Hematopoietic multipotent progenitor cell (in vitro differentiated cells): ENCODE data around the gene SDR9C7. TPM values are rescaled to one million over a fixed set of nuclear protein-coding genes. Genes with fewer than 3 reads are reported as not detected.
"Not testable (repeated sequence)": the region's sequence is repeated elsewhere in the genome, so short reads cannot be mapped to it uniquely, and the experiment has no call there.

Experiments
- DNase-seq, 3 donors: peaks; one replicate each; pipeline ENCODE4 v3.0.0-alpha.2; 2011 to 2015; ENCODE audit warnings: low read depth in 2 of 3, low spot score in 2 of 3
- total RNA-seq: library from RNA; depleted of rRNA; stranded (reverse); fragments of >200 nt; gene quantifications from one replicate; pipeline ENCODE4 v1.2.3, GENCODE V29; 2012

Gene SDR9C7
- total RNA-seq, 1 donor, result not detected

DNA sequence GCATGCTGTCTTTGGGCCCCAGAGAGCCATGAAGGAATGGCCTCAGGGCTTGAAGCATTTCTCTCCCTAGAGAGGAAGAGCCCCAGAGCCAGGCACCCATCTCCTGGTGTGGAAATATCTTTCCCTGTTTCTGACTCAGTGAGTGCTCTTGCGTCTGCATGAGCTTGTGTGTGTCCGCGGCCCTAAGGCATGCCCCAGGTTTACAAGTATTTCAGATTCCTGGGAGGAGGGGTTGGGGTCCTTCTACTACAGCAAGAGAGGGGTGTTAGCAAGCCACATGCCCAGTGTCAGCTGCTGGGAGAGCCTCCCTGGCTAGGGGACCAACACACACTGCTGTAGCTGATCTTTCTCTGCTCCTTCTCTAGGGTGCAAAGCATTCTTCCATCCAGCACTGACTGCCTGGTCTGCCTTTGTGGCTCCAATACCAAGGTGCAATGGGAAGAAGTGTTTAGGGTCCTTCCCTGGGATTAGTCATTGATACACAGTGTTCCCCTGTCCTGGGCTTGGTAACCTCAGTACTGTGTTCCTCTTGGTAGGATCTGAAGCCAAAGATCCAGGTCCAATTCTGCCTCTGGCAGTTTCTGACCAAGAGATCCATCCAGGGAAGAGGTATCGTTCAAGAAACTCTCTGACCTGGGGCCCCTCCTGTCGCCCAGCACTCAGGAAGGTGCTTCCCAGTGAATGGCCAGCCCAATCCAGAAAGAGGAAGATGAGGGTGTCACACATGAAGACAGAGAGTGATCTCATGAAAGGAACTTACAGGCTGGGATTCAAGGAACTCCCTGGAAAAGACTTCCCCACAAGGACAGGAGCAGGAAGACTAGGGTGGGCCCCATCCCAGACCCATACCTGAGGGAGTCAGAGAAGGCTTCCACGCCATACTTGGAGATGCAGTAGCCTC is 20.1 kb upstream of the SDR9C7 start:
- DNase-seq, result no peak

DNA sequence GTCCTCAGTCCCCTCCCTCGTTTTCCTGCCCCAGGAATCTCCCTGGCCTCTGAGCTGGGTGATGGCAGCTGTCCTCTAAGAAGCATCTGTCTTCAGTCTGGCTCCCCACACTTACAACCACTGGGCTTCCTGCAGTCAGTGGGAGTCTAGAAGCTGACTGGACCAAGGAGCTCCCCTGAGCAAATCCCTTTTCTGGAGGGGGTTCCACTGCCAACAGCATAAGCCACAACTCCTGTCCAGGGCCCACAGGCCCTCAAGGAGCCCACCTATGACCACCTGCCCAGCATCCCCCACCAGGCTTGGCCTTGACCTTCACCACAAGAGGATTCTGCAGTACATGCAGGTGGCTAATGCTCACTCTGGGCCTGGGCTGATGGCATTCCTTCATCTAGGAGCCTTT is 19.1 kb upstream of the SDR9C7 start:
- DNase-seq, result no peak

DNA sequence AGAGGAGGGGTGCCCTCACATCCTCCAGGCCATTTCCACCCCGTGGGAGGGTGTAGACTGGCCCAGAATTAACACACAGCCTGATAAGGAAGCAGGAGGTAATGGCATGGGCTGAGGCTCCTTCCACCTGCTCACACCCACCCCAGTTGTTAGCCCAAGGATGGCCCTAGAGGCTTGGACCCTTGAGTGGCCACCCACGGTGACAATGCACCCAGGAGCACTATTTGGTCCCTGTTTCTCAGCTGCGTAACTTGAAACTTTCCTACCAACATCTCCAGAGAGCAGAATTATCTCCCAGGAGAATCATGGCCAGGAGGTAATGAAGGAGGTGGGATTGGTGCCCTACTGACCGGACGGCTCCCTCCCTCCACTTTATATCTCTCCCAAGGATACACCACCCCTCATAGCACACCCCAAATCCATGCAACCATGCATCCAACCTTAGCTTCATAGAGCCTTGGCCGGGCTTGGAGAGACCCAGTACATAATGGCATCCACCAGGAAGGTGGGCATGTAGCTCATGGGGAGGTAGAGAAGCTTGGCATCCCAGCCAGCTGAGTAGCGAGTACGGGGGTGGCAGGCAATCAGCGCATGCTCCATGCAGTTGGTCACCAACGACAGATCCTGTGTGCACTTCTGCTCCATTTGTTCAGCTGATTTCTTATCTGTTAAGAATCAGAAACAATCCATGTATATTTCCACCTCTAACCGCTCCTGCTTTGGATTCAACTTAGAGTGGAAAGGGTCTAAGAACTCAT is 17.6 kb upstream of the SDR9C7 start:
- DNase-seq, result no peak

- DNase-seq, result no peak
Observed at GRCh38 chr12:56948881-56949280, 14.7 kb upstream of the SDR9C7 start.

- DNase-seq, result no peak
Observed at GRCh38 chr12:56948457-56948777, 14.2 kb upstream of the SDR9C7 start.

GRCh38 chr12:56947633-56948456 is 13.6 kb upstream of the SDR9C7 start:
- DNase-seq, result no peak

DNA sequence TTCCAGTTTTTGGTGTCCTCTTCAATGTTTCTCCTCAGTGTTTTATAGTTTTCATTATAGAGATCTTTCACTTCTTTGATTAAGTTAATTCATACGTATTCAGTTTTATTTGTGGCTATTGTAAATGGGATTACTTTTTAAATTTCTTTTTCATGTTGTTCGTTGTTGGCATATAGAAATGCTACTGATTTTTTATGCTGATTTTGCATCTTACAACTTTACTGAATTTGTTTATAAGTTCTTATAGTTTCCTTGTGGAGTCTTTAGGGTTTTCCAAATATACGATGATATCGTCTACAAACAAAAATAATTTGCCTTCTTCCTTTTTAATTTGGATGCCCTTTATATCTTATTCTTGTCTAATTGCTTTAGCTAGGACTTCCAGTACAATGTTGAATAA is 9.7 kb upstream of the SDR9C7 start:
- no peak for DNase-seq

DNA sequence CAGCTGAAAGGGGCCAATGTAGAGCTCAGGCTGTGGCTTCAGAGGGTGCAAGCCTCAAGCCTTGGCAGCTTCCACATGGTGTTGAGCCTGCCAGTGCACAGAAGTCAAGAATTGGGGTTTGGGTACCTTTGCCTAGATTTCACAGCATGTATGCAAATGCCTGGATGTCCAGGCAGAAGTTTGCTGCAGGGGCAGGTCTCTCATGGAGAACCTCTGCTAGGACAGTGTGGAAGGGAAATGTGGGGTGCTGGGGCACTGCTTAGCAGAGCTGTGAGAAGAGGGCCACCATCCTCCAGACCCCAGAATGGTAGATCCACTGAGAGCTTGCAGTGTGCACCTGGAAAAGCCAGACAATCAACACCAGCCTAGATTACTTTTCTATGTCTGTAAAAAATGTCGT is 9.2 kb upstream of the SDR9C7 start:
- DNase-seq, result not testable (repeated sequence)

DNA sequence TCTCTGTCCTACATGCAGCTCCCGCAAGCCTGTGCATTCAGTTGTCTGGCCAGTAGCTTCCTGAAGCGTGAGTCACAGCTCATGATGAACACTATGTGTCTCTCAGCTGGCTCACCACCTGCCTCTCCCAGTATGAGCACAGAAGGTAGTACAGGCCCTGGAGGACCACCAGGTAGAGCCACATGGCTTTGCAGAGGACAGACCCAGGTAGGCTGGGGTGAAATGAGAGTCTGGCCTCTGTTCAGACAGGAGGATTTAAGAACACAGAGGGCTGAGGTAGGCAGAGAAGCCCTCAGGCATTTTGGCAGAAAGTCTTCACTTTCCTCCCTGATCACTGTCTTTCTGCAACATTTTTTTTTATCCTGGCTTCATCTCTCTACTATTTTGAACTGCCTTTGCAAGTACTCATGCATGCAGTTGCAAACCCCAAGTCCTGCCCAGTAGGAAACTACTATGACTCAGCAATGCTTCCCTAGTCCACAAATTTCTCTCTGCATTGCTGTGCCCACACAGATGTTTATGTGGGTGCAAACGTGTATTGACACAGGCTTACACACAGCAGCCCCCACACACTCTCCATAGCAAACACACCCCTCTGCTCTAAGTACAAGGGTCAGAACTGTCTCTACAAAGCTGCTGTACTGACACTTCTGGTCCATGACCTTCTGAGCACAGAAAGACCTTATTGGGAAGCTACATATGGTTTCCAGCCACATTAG is 7.2 kb upstream of the SDR9C7 start:
- peak in 2 of 3 donors; percentile 34 to 60 for DNase-seq

- not testable (repeated sequence) for DNase-seq
Observed at GRCh38 chr12:56940942-56941298, 6.7 kb upstream of the SDR9C7 start.

DNA sequence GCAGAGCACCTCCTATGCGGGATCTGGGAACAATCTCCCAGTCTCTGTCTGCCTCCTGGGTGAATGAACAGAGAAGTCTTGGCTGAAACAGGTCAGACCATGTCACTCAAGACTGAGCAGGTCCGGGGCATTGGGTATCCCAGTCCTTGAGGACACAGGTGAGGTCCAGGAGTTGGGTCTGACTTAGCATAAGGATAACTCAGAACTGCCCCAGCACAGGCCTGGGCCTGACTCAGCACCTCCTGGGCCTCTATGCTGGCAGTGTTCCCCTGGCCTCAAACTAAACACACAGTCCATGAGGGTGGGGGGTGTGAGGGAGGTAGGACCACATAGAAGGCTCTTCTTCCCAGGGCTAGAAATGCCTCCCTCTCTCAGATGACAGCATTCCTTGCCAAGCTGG is 1.5 kb upstream of the SDR9C7 start:
- no peak for DNase-seq

DNA sequence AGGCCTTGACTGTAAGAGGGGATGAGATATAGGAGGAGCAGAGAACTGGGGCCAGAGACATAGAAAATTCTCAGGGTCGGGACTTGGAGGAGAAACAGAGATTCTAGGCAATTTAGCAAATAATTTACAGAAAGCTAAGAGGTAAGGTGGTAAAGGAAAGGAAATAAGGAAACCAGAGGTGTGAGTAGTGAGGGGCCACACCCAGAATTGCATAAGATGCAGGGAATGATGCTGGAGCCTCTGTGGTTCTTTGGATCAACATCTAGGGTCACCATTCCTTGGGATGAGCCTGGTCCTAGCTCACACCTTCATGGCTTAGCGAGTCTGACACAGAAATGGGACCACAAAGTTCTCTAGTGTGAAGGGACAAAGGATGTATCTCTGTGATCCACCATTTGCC is 949 bp upstream of the SDR9C7 start:
- no peak for DNase-seq

GRCh38 chr12:56932867-56933266 is 1.3 kb downstream of the SDR9C7 start:
- no peak for DNase-seq

- DNase-seq, result no peak
Observed at GRCh38 chr12:56932146-56932545, 2.1 kb downstream of the SDR9C7 start.

DNA sequence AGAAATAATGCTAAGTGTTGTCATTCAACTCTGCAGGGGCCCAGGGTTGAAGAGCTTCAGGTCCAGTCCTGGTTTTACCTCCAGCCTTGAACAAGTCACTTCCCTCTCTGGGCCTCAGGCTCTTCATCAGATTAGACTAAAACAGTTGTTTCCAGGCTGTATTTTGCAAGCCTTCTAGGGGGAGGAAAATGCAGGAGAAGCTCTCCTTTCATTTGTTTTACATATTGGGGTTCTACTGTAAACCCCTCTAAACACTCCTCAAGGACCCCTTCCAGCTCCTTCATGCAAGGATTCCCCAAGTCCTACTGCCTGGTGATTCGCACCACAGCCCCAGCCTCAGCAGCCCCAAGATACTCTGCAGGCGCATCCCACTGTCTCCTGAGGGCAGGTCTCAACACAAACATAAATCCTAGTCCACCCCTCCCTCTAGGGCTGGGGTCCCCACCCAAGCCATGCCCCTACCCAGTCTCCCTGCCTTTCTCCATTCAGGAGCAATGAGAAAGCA is 2.7 kb downstream of the SDR9C7 start:
- DNase-seq, result peak in 2 of 3 donors; percentile 75 to 88

DNA sequence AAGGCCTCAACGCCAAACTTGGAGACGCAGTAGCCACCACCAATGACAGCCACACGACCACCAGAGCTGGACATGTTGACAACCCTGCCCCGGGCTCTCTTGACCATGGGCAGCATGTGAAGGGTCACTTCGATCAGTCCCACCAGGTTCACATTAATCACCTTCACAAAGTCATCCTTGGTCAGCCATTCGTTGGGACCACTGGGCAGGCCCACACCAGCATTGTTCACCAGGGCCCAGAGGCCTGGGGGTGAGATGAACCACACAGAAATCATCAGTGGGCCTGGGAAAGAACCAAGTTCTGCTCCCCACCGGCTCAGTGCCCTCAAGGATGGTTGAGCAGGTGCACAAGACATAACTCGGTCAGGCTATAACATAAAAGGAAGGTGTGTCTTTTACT is 4.0 kb downstream of the SDR9C7 start:
- no peak for DNase-seq

DNA sequence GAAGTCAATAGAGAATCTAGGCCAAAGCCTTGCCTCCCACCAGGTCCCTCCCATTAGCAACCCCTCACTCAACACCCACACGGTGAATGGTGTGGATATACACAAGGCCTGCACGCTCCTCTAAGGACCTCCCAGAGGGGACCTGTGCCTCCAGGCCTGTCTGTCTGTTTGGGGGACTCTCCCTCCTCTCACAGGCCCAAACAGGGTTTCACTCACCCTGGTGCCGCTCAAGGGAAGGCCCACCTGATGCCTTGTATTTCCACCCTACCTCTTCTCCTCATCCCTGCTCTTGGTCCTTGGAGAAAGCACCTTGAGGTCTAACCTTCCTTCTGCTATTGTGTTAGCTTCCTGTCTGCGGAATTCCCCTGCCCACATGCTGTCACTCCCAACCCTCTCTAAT is 4.4 kb downstream of the SDR9C7 start:
- no peak for DNase-seq

DNA sequence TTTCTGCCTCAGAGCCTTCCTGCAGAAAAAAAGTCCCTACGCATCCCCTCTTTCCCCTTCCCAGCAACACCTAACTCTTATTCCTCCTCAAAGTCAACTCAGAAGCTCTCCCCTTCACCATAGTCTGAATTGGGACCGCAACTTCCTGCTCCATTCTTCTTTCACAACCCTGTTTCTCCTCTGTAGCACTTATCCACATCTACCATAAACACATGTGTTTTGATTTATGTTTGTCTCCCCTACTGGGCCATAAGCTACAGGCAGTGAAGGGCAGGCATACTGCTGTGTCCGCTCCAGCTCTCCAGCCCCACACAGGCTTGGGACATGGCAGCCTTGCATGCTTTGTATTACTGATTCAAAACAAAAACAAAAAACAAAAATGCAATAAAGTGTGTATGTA is 5.9 kb downstream of the SDR9C7 start:
- DNase-seq, result peak in 1 of 3 donors; percentile 57

DNA sequence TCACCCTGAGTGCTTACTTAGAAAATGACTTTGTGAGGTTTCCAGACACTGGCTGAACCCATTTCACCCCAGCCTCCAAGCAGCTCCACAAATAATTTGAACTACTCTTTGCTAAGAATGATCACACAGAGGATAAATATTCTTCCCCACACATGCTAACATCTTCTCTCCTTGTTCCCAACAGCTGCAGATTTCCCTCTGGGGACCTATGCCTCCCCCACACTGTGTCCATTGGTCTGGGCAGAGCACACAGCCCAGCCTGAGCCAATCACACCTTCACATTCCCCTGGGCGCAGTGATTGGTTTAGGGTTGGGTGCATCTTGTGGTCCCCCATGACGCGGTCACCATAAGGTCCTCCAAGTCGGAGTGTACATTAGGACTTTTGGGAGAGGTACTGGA is 6.9 kb downstream of the SDR9C7 start:
- DNase-seq, result no peak

GRCh38 chr12:56922031-56922430 is 12.2 kb downstream of the SDR9C7 start:
- DNase-seq, result peak in 1 of 3 donors; percentile 67
